ENCODE measurements around the gene CDPF1. TPM values are rescaled to one million over a fixed set of nuclear protein-coding genes. Genes with fewer than 3 reads are reported as not detected.

CDPF1 gene
- total RNA-seq, 6 experiments from 2014 or later = 1.8 to 7.1 (median 3.3) TPM

GRCh38 chr22:46276563-46276962 is 26.5 kb upstream of the CDPF1 start:
- no peak for DNase-seq
- peaks cover 0 to 100% (median 67%) of the 10 kb centered on the region in 4 donors for H3K36me3 ChIP-seq

DNA sequence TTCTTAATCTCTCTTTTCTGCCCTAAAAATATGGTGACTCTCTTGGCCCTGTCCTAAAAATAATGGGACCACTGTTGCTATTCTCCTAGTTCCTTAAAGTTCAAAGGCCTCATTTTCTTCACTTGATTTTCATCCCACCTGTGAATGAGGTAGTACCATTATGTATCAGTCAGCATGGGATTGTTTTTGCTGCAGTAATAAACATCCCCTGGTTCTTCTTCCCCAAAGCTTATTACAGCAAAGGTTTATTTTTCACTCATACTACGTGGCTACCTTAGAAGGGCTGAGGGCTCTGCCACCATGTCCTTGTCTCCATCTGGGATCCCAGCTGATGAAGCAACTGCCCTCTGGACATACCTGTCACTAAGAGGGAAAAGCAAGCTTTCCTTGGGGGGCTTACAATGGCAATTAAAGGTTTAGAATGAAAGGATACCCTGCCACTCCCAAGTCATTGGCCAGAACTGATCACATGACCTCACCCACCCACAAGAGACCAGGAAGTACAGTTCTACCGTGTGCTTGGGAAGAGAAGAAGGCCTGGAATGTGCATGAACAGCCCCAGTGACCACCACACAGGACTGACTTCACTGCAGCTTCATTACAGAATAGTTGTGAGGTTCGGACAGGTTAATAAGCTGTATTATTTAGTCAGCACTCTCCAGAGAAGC is 25.5 kb upstream of the CDPF1 start:
- 67% methylated on average over 3 of the region's 3 CpGs for WGBS (ENCODE audit: insufficient coverage, low coverage, low lambda C conversion rate, missing lambda C conversion rate)
- peaks cover 0 to 100% (median 63%) of the 10 kb centered on the region in 4 donors for H3K36me3 ChIP-seq
- no peak overlapping the region for H3K27ac ChIP-seq
- no peaks in the 10 kb centered on the region for H3K27me3 ChIP-seq
- H3K4me1 ChIP-seq = peaks cover 0 to 19% (median 2%) of the 10 kb centered on the region in 4 donors
- no peaks in the 10 kb centered on the region for H3K9me3 ChIP-seq
- TF ChIP-seq, protein P1, sequence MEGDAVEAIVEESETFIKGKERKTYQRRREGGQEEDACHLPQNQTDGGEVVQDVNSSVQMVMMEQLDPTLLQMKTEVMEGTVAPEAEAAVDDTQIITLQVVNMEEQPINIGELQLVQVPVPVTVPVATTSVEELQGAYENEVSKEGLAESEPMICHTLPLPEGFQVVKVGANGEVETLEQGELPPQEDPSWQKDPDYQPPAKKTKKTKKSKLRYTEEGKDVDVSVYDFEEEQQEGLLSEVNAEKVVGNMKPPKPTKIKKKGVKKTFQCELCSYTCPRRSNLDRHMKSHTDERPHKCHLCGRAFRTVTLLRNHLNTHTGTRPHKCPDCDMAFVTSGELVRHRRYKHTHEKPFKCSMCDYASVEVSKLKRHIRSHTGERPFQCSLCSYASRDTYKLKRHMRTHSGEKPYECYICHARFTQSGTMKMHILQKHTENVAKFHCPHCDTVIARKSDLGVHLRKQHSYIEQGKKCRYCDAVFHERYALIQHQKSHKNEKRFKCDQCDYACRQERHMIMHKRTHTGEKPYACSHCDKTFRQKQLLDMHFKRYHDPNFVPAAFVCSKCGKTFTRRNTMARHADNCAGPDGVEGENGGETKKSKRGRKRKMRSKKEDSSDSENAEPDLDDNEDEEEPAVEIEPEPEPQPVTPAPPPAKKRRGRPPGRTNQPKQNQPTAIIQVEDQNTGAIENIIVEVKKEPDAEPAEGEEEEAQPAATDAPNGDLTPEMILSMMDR (IDR thresholded peaks at IDR 0.05) = no peak
- no peak for TF ChIP-seq POLR2A (IDR thresholded peaks at IDR 0.05)
- no peak overlapping the region for H3K4me3 ChIP-seq
- ATAC-seq (peak in 1 of 4 donors; percentile 33), DNase-seq (no peak)
- intact Hi-C loops (cut with DNase I) = no loop called here

More at GRCh38 chr22:46276563-46276962, 26.5 kb upstream of the CDPF1 start:
- Histone ChIP-seq H3K27me3 (no peaks in the 10 kb centered on the region), H3K9me3 (no peaks in the 10 kb centered on the region), H3K4me3 (no peak overlapping the region), H3K4me1 (peaks cover 0 to 12% (median 0%) of the 10 kb centered on the region in 4 donors), H3K27ac (no peak overlapping the region)
- WGBS (ENCODE audit: insufficient coverage, low coverage, low lambda C conversion rate, missing lambda C conversion rate) = 83% methylated on average over 6 of the region's 7 CpGs
- intact Hi-C loops (cut with DNase I) = no loop called here
- ATAC-seq = no peak
- TF ChIP-seq POLR2A (IDR thresholded peaks at IDR 0.05) = no peak
- TF ChIP-seq, protein P1 (IDR thresholded peaks at IDR 0.05) = no peak

DNA sequence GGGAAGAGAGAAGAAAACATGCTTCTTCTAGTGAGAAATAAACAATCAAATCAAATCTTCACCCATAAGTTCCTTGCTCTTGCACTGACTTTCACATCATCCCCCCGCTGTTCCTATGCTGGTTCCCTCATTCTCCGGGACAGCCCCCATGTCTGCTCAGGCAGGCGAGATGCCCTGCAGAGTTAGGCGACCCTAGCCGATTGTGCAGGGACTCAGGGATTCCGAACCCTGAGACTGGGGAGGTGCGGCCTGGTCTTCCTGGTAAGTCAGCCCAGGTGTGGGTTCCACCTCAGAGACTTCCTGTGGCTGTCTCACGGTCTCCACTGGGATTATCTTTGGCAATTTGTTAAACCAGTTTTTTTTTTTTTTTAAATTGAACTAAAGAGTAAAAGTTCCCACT is 24.3 kb upstream of the CDPF1 start:
- intact Hi-C loops (cut with DNase I) = no loop called here
- ATAC-seq (no peak), DNase-seq (no peak)
- no peak overlapping the region for H3K4me3 ChIP-seq
- no peaks in the 10 kb centered on the region for H3K27me3 ChIP-seq
- WGBS (ENCODE audit: insufficient coverage, low coverage, low lambda C conversion rate, missing lambda C conversion rate) = 88% methylated on average over 1 of the region's 8 CpGs
- H3K27ac ChIP-seq = no peak overlapping the region
- peaks cover 0 to 92% (median 55%) of the 10 kb centered on the region in 4 donors for H3K36me3 ChIP-seq
- TF ChIP-seq, protein P1 (IDR thresholded peaks at IDR 0.05) = no peak
- TF ChIP-seq POLR2A (IDR thresholded peaks at IDR 0.05) = no peak
- no peaks in the 10 kb centered on the region for H3K9me3 ChIP-seq
- peaks cover 0 to 28% (median 5%) of the 10 kb centered on the region in 4 donors for H3K4me1 ChIP-seq

DNA sequence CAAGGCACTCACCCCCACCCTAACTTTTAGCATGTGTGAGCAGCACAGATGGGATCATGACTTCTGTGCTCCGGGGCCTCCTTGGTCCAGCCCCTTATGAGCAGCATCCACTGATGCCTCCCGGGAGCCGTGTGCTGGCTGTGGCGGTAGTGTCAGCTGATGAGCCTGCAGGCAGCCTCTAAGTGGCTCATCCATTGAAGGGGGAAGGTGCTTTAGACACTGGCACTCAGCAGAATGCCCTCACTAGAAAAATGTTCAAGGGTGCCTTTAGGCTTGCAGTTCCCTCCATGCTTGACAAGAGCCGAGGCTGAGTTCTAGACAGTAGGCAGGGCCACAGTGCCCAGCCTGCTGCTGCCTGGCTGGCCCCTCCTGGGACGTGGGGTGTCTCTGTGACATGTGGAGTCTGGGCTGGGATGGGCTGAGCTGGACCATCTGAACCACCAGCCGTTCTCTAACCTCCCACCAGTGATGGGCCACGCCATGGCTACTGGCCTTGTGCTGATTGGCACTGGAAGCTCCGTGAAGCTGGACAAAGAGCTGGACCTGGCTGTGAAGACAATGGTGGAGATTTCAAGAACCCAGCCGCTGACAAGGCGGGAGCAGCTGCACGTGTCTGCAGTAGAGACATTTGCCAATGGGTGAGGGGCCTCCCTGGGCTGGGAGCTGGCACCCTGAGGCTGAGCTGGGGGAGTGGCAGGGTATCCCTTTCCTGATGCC is 23.5 kb upstream of the CDPF1 start:
- Histone ChIP-seq H3K4me1 (peaks cover 0 to 28% (median 5%) of the 10 kb centered on the region in 4 donors), H3K4me3 (no peak overlapping the region), H3K27me3 (no peaks in the 10 kb centered on the region), H3K9me3 (no peaks in the 10 kb centered on the region), H3K36me3 (peaks cover 0 to 84% (median 49%) of the 10 kb centered on the region in 4 donors), H3K27ac (no peak overlapping the region)
- intact Hi-C loops (cut with DNase I) = no loop called here
- DNase-seq = no peak
- ATAC-seq = no peak
- no peak for TF ChIP-seq POLR2A (IDR thresholded peaks at IDR 0.05)
- TF ChIP-seq, protein P1 (IDR thresholded peaks at IDR 0.05) = no peak
- WGBS (ENCODE audit: insufficient coverage, low coverage, low lambda C conversion rate, missing lambda C conversion rate) = 82% methylated on average over 2 of the region's 12 CpGs
